ENCODE data around the gene CBR4.
"Not testable (repeated sequence)": the region's sequence is repeated elsewhere in the genome, so short reads cannot be mapped to it uniquely, and the experiment has no call there.

CBR4 gene

GRCh38 chr4:169039251-169039954, 29.3 kb upstream of the CBR4 start:
- H3K9me2 ChIP-seq (replicated peaks; ENCODE audit: low read depth, low read length) = no peaks in the 10 kb centered on the region
- TF ChIP-seq, protein P1, sequence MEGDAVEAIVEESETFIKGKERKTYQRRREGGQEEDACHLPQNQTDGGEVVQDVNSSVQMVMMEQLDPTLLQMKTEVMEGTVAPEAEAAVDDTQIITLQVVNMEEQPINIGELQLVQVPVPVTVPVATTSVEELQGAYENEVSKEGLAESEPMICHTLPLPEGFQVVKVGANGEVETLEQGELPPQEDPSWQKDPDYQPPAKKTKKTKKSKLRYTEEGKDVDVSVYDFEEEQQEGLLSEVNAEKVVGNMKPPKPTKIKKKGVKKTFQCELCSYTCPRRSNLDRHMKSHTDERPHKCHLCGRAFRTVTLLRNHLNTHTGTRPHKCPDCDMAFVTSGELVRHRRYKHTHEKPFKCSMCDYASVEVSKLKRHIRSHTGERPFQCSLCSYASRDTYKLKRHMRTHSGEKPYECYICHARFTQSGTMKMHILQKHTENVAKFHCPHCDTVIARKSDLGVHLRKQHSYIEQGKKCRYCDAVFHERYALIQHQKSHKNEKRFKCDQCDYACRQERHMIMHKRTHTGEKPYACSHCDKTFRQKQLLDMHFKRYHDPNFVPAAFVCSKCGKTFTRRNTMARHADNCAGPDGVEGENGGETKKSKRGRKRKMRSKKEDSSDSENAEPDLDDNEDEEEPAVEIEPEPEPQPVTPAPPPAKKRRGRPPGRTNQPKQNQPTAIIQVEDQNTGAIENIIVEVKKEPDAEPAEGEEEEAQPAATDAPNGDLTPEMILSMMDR (conservative IDR thresholded peaks at IDR 0.05; ENCODE audit: low read length) = no peak
- no peak for TF ChIP-seq EZH2phosphoT487 (IDR thresholded peaks at IDR 0.05; ENCODE audit: borderline replicate concordance)
- no peaks in the 10 kb centered on the region for H3K27me3 ChIP-seq (ENCODE audit: insufficient read depth, low read length, poor library complexity, severe bottlenecking)
- H3K79me2 ChIP-seq (ENCODE audit: insufficient read depth, low read length) = no peaks in the 10 kb centered on the region
- H3K4me3 ChIP-seq (ENCODE audit: low read length, poor library complexity, severe bottlenecking) = no peak overlapping the region
- H3K4me1 ChIP-seq (ENCODE audit: insufficient read depth, low read length, poor library complexity, severe bottlenecking) = no peaks in the 10 kb centered on the region
- H3K9me3 ChIP-seq (ENCODE audit: insufficient read depth, low read depth, low read length) = no peaks in the 10 kb centered on the region
- no peak overlapping the region for H3K4me2 ChIP-seq (ENCODE audit: low read depth, low read length, poor library complexity, severe bottlenecking)
- no peaks in the 10 kb centered on the region for H3F3A ChIP-seq (ENCODE audit: low read depth)
- H3K9ac ChIP-seq (ENCODE audit: low read depth, low read length, poor library complexity, severe bottlenecking) = no peak overlapping the region
- no peaks in the 10 kb centered on the region for H4K20me1 ChIP-seq (ENCODE audit: insufficient read depth, low read length, poor library complexity, severe bottlenecking)
- no peaks in the 10 kb centered on the region for H3K36me3 ChIP-seq (ENCODE audit: insufficient read depth, low read length)
- H2AFZ ChIP-seq (ENCODE audit: low read length) = no peak overlapping the region

GRCh38 chr4:169037506-169037905, 27.5 kb upstream of the CBR4 start:
- no peaks in the 10 kb centered on the region for H3K4me1 ChIP-seq (ENCODE audit: insufficient read depth, low read length, poor library complexity, severe bottlenecking)

DNA sequence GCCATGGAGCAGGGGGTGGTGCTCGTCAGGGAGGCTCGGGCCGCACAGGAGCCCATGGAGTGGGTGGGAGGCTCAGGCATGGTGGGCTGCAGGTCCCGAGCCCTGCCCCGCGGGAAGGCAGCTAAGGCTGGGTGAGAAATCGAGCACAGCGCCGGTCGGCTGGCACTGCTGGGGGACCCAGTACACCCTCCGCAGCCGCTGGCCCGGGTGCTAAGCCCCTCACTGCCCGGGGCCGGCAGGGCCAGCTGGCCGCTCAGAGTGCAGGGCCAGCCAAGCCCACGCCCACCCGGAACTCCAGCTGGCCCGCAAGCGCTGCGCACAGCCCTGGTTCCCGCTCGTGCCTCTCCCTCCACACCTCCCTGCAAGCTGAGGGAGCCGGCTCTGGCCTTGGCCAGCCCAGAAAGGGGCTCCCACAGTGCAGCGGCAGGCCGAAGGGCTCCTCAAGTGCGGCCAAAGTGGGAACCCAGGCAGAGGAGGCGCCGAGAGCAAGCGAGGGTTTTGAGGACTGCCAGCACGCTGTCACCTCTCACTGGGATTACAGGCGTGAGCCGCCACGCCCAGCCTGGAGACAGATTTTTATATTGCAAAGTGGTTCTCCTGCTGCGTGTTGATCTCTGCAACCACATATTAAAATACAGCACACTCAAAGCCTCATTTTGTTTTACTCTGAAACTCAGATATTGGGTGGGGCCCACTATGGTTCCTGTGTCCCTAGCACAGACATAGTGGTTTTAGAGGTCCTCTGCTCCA, 26.0 kb upstream of the CBR4 start:
- H3K4me1 ChIP-seq (ENCODE audit: insufficient read depth, low read length, poor library complexity, severe bottlenecking); H3K4me3 ChIP-seq (ENCODE audit: low read length, poor library complexity, severe bottlenecking); H3F3A ChIP-seq (ENCODE audit: low read depth); H3K9ac ChIP-seq (ENCODE audit: low read depth, low read length, poor library complexity, severe bottlenecking); H3K27me3 ChIP-seq (ENCODE audit: insufficient read depth, low read length, poor library complexity, severe bottlenecking); H3K36me3 ChIP-seq (ENCODE audit: insufficient read depth, low read length); H2AFZ ChIP-seq (ENCODE audit: low read length); H4K20me1 ChIP-seq (ENCODE audit: insufficient read depth, low read length, poor library complexity, severe bottlenecking); H3K9me2 ChIP-seq (replicated peaks; ENCODE audit: low read depth, low read length); H3K9me3 ChIP-seq (ENCODE audit: insufficient read depth, low read depth, low read length); H3K79me2 ChIP-seq (ENCODE audit: insufficient read depth, low read length); H3K4me2 ChIP-seq (ENCODE audit: low read depth, low read length, poor library complexity, severe bottlenecking): not testable (repeated sequence)

More at GRCh38 chr4:169037506-169037905, 27.5 kb upstream of the CBR4 start:
- no peaks in the 10 kb centered on the region for H3K9me2 ChIP-seq (replicated peaks; ENCODE audit: low read depth, low read length)
- no peaks in the 10 kb centered on the region for H3K79me2 ChIP-seq (ENCODE audit: insufficient read depth, low read length)
- H3K4me2 ChIP-seq (ENCODE audit: low read depth, low read length, poor library complexity, severe bottlenecking) = no peak overlapping the region
- no peak overlapping the region for H3K4me3 ChIP-seq (ENCODE audit: low read length, poor library complexity, severe bottlenecking)
- H3K9me3 ChIP-seq (ENCODE audit: insufficient read depth, low read depth, low read length) = no peaks in the 10 kb centered on the region
- H3F3A ChIP-seq (ENCODE audit: low read depth) = no peaks in the 10 kb centered on the region
- H4K20me1 ChIP-seq (ENCODE audit: insufficient read depth, low read length, poor library complexity, severe bottlenecking) = no peaks in the 10 kb centered on the region
- H2AFZ ChIP-seq (ENCODE audit: low read length) = no peak overlapping the region
- no peak overlapping the region for H3K9ac ChIP-seq (ENCODE audit: low read depth, low read length, poor library complexity, severe bottlenecking)
- no peaks in the 10 kb centered on the region for H3K27me3 ChIP-seq (ENCODE audit: insufficient read depth, low read length, poor library complexity, severe bottlenecking)
- no peak for TF ChIP-seq EZH2phosphoT487 (IDR thresholded peaks at IDR 0.05; ENCODE audit: borderline replicate concordance)
- TF ChIP-seq, protein P1 (conservative IDR thresholded peaks at IDR 0.05; ENCODE audit: low read length) = no peak
- no peaks in the 10 kb centered on the region for H3K36me3 ChIP-seq (ENCODE audit: insufficient read depth, low read length)

Measured in Loucy (cell line).